K562 (cell line): ENCODE measurements around the gene TIGD1. TPM values are rescaled to one million over a fixed set of nuclear protein-coding genes. Genes with fewer than 3 reads are reported as not detected.

ENCODE experiments used
- ATAC-seq: fragments of 200-7000 bp; cut with Tn5 transposase; 3 replicates; pipeline ENCODE4 v1.9.1; 2020; ENCODE audit warnings: moderate library complexity
- BruUV-seq: library from RNA; stranded (reverse); fragments of 400-500 nt; replicated peaks from 2 replicates; lab custom pipeline; 2021; lab: Mats Ljungman, UMichigan
- CTCF ChIA-PET: fragments of 300-600 bp; formaldehyde crosslinking; extraction: SDS; loops from one replicate; lab custom pipeline; 2021; ENCODE audit warnings: low intra/inter-chr PET ratio; lab: Yijun Ruan, JAX
- POLR2A ChIA-PET: fragments of 300-600, 350-650 bp; sonication (Branson Sonifier 250); formaldehyde crosslinking; extraction: SDS; loops from one replicate; lab custom pipeline; 2021; ENCODE audit warnings: antibody characterized with exemption, inconsistent platforms; lab: Yijun Ruan, JAX
- DNase-seq, 4 experiments: peaks; one replicate each; pipeline versions ENCODE4 v3.0.0 to v3.0.0-alpha.2; 2011 to 2018; ENCODE audit warnings: low spot score in 3 of 4, mixed read lengths in 3 of 4; ENCODE audit errors: extremely low read depth in 1 of 4
- FAIRE-seq: peaks from 2 replicates; lab custom pipeline; 2011; peaks lifted over from hg19 to GRCh38; lab: Jason Lieb, UNC
- H2AFZ ChIP-seq: 2 replicates; pipeline ENCODE4 v1.6.0; 2011; ENCODE audit warnings: low read depth, low read length, control low read depth, inconsistent platforms
- H3K27ac ChIP-seq: fragments of 200-600 bp; 3 replicates; pipeline ENCODE4 v1.8.0; 2011; ENCODE audit warnings: low read depth, mild to moderate bottlenecking, control low read depth, inconsistent platforms, low read length, moderate library complexity, mixed read lengths; ENCODE audit errors: extremely low read depth
- H3K27me3 ChIP-seq, 2 experiments: fragments of 300-600 bp in 1 of 2; 2 replicates in 1 of 2; 3 replicates in 1 of 2; pipeline versions ENCODE4 v1.6.0 to v1.8.0; 2011; ENCODE audit warnings: inconsistent platforms in 2 of 2, low read length in 2 of 2, mild to moderate bottlenecking in 1 of 2, mixed read lengths in 1 of 2, moderate library complexity in 1 of 2; ENCODE audit not compliant: control insufficient read depth in 2 of 2, insufficient read depth in 2 of 2
- H3K36me3 ChIP-seq: fragments of 300-600 bp; 3 replicates; pipeline ENCODE4 v1.8.0; 2011; ENCODE audit warnings: mild to moderate bottlenecking, low read length, inconsistent platforms; ENCODE audit not compliant: control insufficient read depth, insufficient read depth
- H3K4me1 ChIP-seq, 2 experiments: fragments of 200-600 bp in 1 of 2; replicated peaks in 1 of 2; 2 replicates in 1 of 2; 3 replicates in 1 of 2; pipeline versions ENCODE4 v1.5.1 to v1.8.0; 2011; ENCODE audit warnings: inconsistent platforms in 2 of 2, low read length in 2 of 2, mild to moderate bottlenecking in 1 of 2, mixed read lengths in 1 of 2, moderate library complexity in 1 of 2; ENCODE audit not compliant: control insufficient read depth in 2 of 2, insufficient read depth in 2 of 2
- H3K4me2 ChIP-seq: 2 replicates; pipeline ENCODE4 v1.6.1; 2011; ENCODE audit warnings: low read length, control low read depth, inconsistent platforms, mixed read lengths; ENCODE audit not compliant: insufficient read depth
- H3K4me3 ChIP-seq: fragments of 200-600 bp; sonication (generic), shearing (Covaris generic); 2 replicates; pipeline ENCODE4 v1.5.1; 2016; ENCODE audit warnings: control low read depth, inconsistent platforms
- H3K79me2 ChIP-seq: fragments of 200-600 bp; 3 replicates; pipeline ENCODE4 v1.8.0; 2011; ENCODE audit warnings: low read length, inconsistent platforms; ENCODE audit not compliant: control insufficient read depth, insufficient read depth
- H3K9ac ChIP-seq, 2 experiments: 2 replicates each; pipeline versions ENCODE4 v1.6.0 to v1.6.1; 2011; ENCODE audit warnings: low read depth in 2 of 2, low read length in 2 of 2, control low read depth in 1 of 2, inconsistent platforms in 1 of 2, mild to moderate bottlenecking in 1 of 2, mixed read lengths in 1 of 2; ENCODE audit not compliant: insufficient read depth in 1 of 2
- H3K9me1 ChIP-seq: one replicate; pipeline ENCODE4 v1.6.0; 2011; ENCODE audit warnings: inconsistent platforms, mild to moderate bottlenecking, low read length, moderate library complexity; ENCODE audit not compliant: control insufficient read depth, insufficient read depth
- H3K9me3 ChIP-seq: replicated peaks from 2 replicates; pipeline ENCODE4 v1.5.1; 2011; ENCODE audit warnings: low read depth, low read length, inconsistent platforms; ENCODE audit not compliant: control insufficient read depth, insufficient read depth
- H4K20me1 ChIP-seq: replicated peaks from 2 replicates; pipeline ENCODE4 v1.6.1; 2011; ENCODE audit warnings: low read length, inconsistent platforms, mixed read lengths; ENCODE audit not compliant: control insufficient read depth, insufficient read depth
- BHLHE40 ChIP-seq: IDR thresholded peaks from 2 replicates; pipeline ENCODE4 v1.6.1; 2011; ENCODE audit warnings: low read length, improper control_type of control experiment
- NFRKB ChIP-seq: fragments of 450-650 bp; IDR thresholded peaks from 2 replicates; pipeline ENCODE4 v1.6.1; 2016; ENCODE audit warnings: low read depth
- TRIM28 ChIP-seq: fragments of 450-650 bp; IDR thresholded peaks from 2 replicates; pipeline ENCODE4 v1.6.1; 2017
- ZNF384 ChIP-seq: IDR thresholded peaks from 2 replicates; pipeline ENCODE4 v1.6.1; 2012; ENCODE audit warnings: low read depth, low read length, improper control_type of control experiment
- WGBS: fragments of 100-300 bp; shearing (Covaris generic); methylation state at CpG from one replicate; pipeline ENCODE4 v1.1.6; 2016; ENCODE audit warnings: low coverage, mixed read lengths; ENCODE audit not compliant: insufficient coverage; ENCODE audit errors: missing lambda C conversion rate; 5-methylcytosine and 5-hydroxymethylcytosine counted together
- in situ Hi-C: fragments of 300-500 bp; cut with MboI; formaldehyde crosslinking; loops from 4 replicates; pipeline ENCODE4 v1.15.0; 2018; ENCODE audit warnings: inconsistent platforms, mixed read lengths
- intact Hi-C: fragments of 100-400 bp; cut with micrococcal nuclease; formaldehyde crosslinking; loops from 2 replicates; pipeline ENCODE4 v1.14.2; 2022
- polyA plus RNA-seq, 8 experiments: library from polyadenylated mRNA; depleted of rRNA in 4 of 8; stranded (reverse) in 5 of 8; unstranded in 3 of 8; fragments of >200 nt; fragmentation: Nextera tagmentation in 2 of 8; fragmentation: Illumina TruSeq in 1 of 8; extraction: Ambion mirVana in 2 of 8; extraction: Trizol in 1 of 8; gene quantifications; 2 replicates each; pipeline versions ENCODE4 v1.2.1 to v1.2.3, GENCODE V29; 2011 to 2014; ENCODE audit warnings: inconsistent platforms in 1 of 8, missing spikeins in 1 of 8
- total RNA-seq, 7 experiments: library from RNA; depleted of rRNA in 6 of 7; stranded (reverse); fragments of >200 nt in 6 of 7; fragmentation: Illumina TruSeq in 2 of 7; extraction: Trizol in 2 of 7; gene quantifications; 2 replicates each; pipeline versions ENCODE4 v1.2.1 to v1.2.3, GENCODE V29; 2011 to 2021; ENCODE audit warnings: low replicate concordance in 1 of 7
- TF ChIP-seq, protein P1 (sequence below): fragments of 450-650 bp; IDR thresholded peaks from 2 replicates; pipeline ENCODE4 v1.6.1; 2018; ENCODE audit not compliant: partially characterized antibody
- TF ChIP-seq, protein P2 (sequence below), 2 experiments: IDR thresholded peaks in 1 of 2; conservative IDR thresholded peaks in 1 of 2; 2 replicates each; pipeline ENCODE4 v1.6.1; 2016; ENCODE audit warnings: low read depth in 2 of 2, mild to moderate bottlenecking in 1 of 2, missing compliant biosample characterization in 1 of 2, missing genetic modification characterization in 1 of 2, moderate library complexity in 1 of 2
- TF ChIP-seq, protein P3 (sequence below): fragments of 450-650 bp; IDR thresholded peaks from 2 replicates; pipeline ENCODE4 v1.6.1; 2016

Gene TIGD1
- total and polyA plus RNA-seq, 9 of the 15 experiments (the other 6 are each of a cell fraction or from before 2014, with no cell fraction given): 2.0 to 10.1 (median 6.6) TPM

DNA sequence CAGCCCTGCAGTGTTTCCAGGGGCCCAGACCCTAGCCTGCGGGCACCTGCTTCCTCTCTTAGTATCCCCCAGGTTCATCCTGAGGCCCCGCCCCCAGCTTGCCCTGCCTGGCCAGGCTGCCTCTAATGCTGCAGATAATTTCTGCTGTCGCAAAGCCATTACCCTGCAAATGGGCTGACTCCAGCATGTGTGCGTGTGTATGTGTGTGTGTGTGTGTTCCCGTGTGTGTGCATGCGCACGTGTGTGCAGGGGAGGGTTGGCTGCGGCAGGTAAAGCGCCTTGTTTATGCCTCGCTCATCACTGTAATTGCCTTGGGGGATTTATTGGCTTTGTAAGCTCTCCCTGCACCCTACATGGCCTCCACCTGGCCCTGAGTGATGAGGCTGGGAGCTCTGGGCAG, 37.8 kb downstream of the TIGD1 start:
- H3K27me3 ChIP-seq: peaks cover 0 to 51% of the 10 kb centered on the region in 2 experiments; a peak in 2 of 5 replicates
- CTCF ChIA-PET: no interaction called here
- H3K9me1 ChIP-seq: no peaks in the 10 kb centered on the region
- H3K9ac ChIP-seq: no peak overlapping the region
- no peaks in the 10 kb centered on the region for H3K79me2 ChIP-seq
- intact Hi-C loops: no loop called here
- H2AFZ ChIP-seq: no peak overlapping the region
- POLR2A ChIA-PET: no interaction called here
- H3K4me1 ChIP-seq: no peaks in the 10 kb centered on the region
- no peak overlapping the region for H3K4me3 ChIP-seq
- DNase-seq (no peak), ATAC-seq (no peak), FAIRE-seq (no peak)
- 0% methylated on average over 7 of the region's 10 CpGs for WGBS
- 0 out of 2 replicates have a peak, but pooled peaks have one; percentile 25 for TF ChIP-seq BHLHE40
- no peak for TF ChIP-seq ZNF384
- no peak overlapping the region for H3K4me2 ChIP-seq
- in situ Hi-C loops: loop anchor here (10.0 kb wide), 1 partner anchor 608 kb away; no protein-coding TSS in a partner anchor
- H3K36me3 ChIP-seq: no peaks in the 10 kb centered on the region
- H3K9me3 ChIP-seq: no peaks in the 10 kb centered on the region
- no TSS peak for BruUV-seq
- no peaks in the 10 kb centered on the region for H4K20me1 ChIP-seq
- no peak overlapping the region for H3K27ac ChIP-seq

DNA sequence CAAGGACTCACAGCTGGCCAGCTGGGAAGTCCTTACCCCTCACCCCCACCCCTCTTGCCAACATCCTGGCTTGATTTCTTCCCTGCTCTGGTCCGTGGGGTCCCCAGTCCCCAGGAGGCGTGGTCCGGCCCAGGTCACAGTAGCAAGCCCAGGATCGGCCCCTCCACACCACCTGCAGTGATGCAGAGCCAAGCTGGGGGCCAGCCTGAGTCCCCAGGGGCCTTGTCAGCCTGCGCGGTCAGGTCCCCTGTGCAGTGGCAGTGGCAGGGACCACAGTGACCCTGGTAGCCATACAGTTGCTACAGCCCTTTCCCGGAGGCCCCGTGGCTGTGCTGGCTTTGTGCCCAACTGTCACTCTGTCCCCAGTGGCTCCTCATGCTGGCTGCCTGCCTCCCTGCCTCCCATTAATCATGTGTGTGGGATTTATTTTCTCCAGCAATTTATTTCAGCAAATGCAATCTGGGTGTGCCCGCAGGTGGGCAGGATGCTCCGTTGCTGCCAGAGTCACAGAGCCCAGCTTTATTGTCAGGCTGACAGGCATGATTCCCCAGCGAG, 38.9 kb downstream of the TIGD1 start:
- 1% methylated on average over 7 of the region's 11 CpGs for WGBS
- no TSS peak for BruUV-seq
- Histone ChIP-seq H3K9me1 (no peaks in the 10 kb centered on the region), H3K36me3 (no peaks in the 10 kb centered on the region), H3K4me1 (no peaks in the 10 kb centered on the region), H3K9ac (no peak overlapping the region), H3K79me2 (no peaks in the 10 kb centered on the region), H3K27me3 (peaks cover 0 to 52% of the 10 kb centered on the region in 2 experiments; a peak in 2 of 5 replicates), H3K9me3 (no peaks in the 10 kb centered on the region), H2AFZ (no peak overlapping the region), H3K4me2 (no peak overlapping the region), H3K27ac (no peak overlapping the region), H4K20me1 (no peaks in the 10 kb centered on the region), H3K4me3 (no peak overlapping the region)
- intact Hi-C loops: no loop called here
- DNase-seq (no peak), FAIRE-seq (no peak), ATAC-seq (no peak)
- CTCF ChIA-PET: no interaction called here
- in situ Hi-C loops: loop anchor here (10.0 kb wide), 1 partner anchor 607 kb away; no protein-coding TSS in a partner anchor
- POLR2A ChIA-PET: no interaction called here
- TF ChIP-seq TRIM28 (no peak), NFRKB (no peak)
- TF ChIP-seq, protein P1, sequence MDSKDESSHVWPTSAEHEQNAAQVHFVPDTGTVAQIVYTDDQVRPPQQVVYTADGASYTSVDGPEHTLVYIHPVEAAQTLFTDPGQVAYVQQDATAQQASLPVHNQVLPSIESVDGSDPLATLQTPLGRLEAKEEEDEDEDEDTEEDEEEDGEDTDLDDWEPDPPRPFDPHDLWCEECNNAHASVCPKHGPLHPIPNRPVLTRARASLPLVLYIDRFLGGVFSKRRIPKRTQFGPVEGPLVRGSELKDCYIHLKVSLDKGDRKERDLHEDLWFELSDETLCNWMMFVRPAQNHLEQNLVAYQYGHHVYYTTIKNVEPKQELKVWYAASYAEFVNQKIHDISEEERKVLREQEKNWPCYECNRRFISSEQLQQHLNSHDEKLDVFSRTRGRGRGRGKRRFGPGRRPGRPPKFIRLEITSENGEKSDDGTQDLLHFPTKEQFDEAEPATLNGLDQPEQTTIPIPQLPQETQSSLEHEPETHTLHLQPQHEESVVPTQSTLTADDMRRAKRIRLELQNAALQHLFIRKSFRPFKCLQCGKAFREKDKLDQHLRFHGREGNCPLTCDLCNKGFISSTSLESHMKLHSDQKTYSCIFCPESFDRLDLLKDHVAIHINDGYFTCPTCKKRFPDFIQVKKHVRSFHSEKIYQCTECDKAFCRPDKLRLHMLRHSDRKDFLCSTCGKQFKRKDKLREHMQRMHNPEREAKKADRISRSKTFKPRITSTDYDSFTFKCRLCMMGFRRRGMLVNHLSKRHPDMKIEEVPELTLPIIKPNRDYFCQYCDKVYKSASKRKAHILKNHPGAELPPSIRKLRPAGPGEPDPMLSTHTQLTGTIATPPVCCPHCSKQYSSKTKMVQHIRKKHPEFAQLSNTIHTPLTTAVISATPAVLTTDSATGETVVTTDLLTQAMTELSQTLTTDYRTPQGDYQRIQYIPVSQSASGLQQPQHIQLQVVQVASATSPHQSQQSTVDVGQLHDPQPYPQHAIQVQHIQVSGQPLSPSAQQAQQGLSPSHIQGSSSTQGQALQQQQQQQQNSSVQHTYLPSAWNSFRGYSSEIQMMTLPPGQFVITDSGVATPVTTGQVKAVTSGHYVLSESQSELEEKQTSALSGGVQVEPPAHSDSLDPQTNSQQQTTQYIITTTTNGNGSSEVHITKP: no peak
- TF ChIP-seq, protein P2, sequence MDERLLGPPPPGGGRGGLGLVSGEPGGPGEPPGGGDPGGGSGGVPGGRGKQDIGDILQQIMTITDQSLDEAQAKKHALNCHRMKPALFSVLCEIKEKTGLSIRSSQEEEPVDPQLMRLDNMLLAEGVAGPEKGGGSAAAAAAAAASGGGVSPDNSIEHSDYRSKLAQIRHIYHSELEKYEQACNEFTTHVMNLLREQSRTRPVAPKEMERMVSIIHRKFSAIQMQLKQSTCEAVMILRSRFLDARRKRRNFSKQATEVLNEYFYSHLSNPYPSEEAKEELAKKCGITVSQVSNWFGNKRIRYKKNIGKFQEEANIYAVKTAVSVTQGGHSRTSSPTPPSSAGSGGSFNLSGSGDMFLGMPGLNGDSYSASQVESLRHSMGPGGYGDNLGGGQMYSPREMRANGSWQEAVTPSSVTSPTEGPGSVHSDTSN (CRISPR knock-in tag; IDR thresholded peaks at IDR 0.05; ENCODE audit: low read depth): no peak
- TF ChIP-seq, protein P2 (tag; conservative IDR thresholded peaks at IDR 0.05; ENCODE audit: low read depth): peak; percentile 42; the same call in 1 of the 2 replicates
- TF ChIP-seq, protein P3, sequence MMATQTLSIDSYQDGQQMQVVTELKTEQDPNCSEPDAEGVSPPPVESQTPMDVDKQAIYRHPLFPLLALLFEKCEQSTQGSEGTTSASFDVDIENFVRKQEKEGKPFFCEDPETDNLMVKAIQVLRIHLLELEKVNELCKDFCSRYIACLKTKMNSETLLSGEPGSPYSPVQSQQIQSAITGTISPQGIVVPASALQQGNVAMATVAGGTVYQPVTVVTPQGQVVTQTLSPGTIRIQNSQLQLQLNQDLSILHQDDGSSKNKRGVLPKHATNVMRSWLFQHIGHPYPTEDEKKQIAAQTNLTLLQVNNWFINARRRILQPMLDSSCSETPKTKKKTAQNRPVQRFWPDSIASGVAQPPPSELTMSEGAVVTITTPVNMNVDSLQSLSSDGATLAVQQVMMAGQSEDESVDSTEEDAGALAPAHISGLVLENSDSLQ: peak; percentile 52
